Small intestine (tissue), 7 donors: ENCODE data around the gene DNER. TPM values are rescaled to one million over a fixed set of nuclear protein-coding genes. Genes with fewer than 3 reads are reported as not detected.
"Not testable (repeated sequence)": the region's sequence is repeated elsewhere in the genome, so short reads cannot be mapped to it uniquely, and the experiment has no call there.

Experiments used
- DNase-seq, 2 donors: peaks; one replicate each; pipeline versions ENCODE4 v3.0.0 to v3.0.0-alpha.2; 2013
- FAIRE-seq: peaks from 2 replicates; lab custom pipeline; 2012; peaks lifted over from hg19 to GRCh38; lab: Jason Lieb, UNC
- H3K27ac ChIP-seq, 3 donors: one replicate each; pipeline ENCODE4 v1.5.1; 2013; ENCODE audit warnings: low read length in 2 of 3, mild to moderate bottlenecking in 2 of 3, control low read depth in 1 of 3, inconsistent platforms in 1 of 3, low read depth in 1 of 3, moderate library complexity in 1 of 3
- H3K27me3 ChIP-seq, 3 donors: one replicate each; pipeline ENCODE4 v1.6.1; 2013; ENCODE audit warnings: low read length in 3 of 3, inconsistent platforms in 1 of 3; ENCODE audit not compliant: control insufficient read depth in 3 of 3, insufficient read depth in 3 of 3
- H3K36me3 ChIP-seq, 3 donors: one replicate each; pipeline ENCODE4 v1.6.1; 2013; ENCODE audit warnings: low read length in 3 of 3, inconsistent platforms in 1 of 3, low read depth in 1 of 3, mild to moderate bottlenecking in 1 of 3, moderate library complexity in 1 of 3; ENCODE audit not compliant: control insufficient read depth in 3 of 3, insufficient read depth in 2 of 3
- H3K4me1 ChIP-seq, 3 donors: one replicate each; pipeline ENCODE4 v1.6.1; 2013; ENCODE audit warnings: low read length in 2 of 3, inconsistent platforms in 1 of 3, low read depth in 1 of 3, mild to moderate bottlenecking in 1 of 3, moderate library complexity in 1 of 3; ENCODE audit not compliant: control insufficient read depth in 3 of 3, insufficient read depth in 2 of 3
- H3K4me3 ChIP-seq, 3 donors: one replicate each; pipeline ENCODE4 v1.5.1; 2013; ENCODE audit warnings: low read length in 3 of 3, control low read depth in 1 of 3, inconsistent platforms in 1 of 3, low read depth in 1 of 3, mild to moderate bottlenecking in 1 of 3, moderate library complexity in 1 of 3
- H3K9me3 ChIP-seq, 2 donors: one replicate each; pipeline ENCODE4 v1.6.1; 2013; ENCODE audit warnings: low read depth in 1 of 2, low read length in 1 of 2; ENCODE audit not compliant: control insufficient read depth in 2 of 2, insufficient read depth in 1 of 2
- WGBS, 3 donors: extraction: QIAGEN DNeasy Blood & Tissue Kit; methylation state at CpG; one replicate each; pipeline ENCODE4 v1.1.7; 2013; 5-methylcytosine and 5-hydroxymethylcytosine counted together
- polyA plus RNA-seq, 4 donors: library from polyadenylated mRNA; stranded (reverse) in 3 of 4; unstranded in 1 of 4; fragments of 200-250 nt in 3 of 4; fragments of 120-200 nt in 1 of 4; gene quantifications; one replicate each; pipeline versions ENCODE4 v1.2.1 to v1.2.3, GENCODE V29; 2013
- donor health status: healthy with polysubstance abuse.
- donor health status: control.
- donor health status: control.
- donor health status: Bipolar disorder and iron deficiency.
- donor health status: healthy.

DNER gene
- polyA plus RNA-seq, 4 donors: 0.99 to 2.4 TPM; not detected in 2

- Histone ChIP-seq H3K27ac (no peak overlapping the region), H3K27me3 (peaks cover 2 to 56% (median 28%) of the 10 kb centered on the region in 3 donors), H3K4me1 (peaks cover 0 to 7% (median 4%) of the 10 kb centered on the region in 3 donors), H3K36me3 (no peaks in the 10 kb centered on the region), H3K9me3 (peaks cover 0 to 3% of the 10 kb centered on the region in 2 donors), H3K4me3 (peak overlapping the region in 2 of 3 donors; percentile 15 to 62)
- FAIRE-seq: no peak
- DNase-seq: peak in 1 of 2 donors; percentile 1
- 2 to 5% (median 4%) methylated on average over 54 to 61 of the region's 61 CpGs for WGBS, 3 donors
Observed at GRCh38 chr2:229713371-229714079, 830 bp downstream of the DNER start.

GRCh38 chr2:229712136-229712535 is 2.2 kb downstream of the DNER start:
- no peaks in the 10 kb centered on the region for H3K36me3 ChIP-seq
- peaks cover 0 to 7% (median 4%) of the 10 kb centered on the region in 3 donors for H3K4me1 ChIP-seq
- DNase-seq (no peak), FAIRE-seq (no peak)
- WGBS, 3 donors: 73 to 85% (median 76%) methylated on average over 3 of the region's 3 CpGs
- H3K4me3 ChIP-seq: no peak overlapping the region
- H3K27ac ChIP-seq: no peak overlapping the region
- peaks cover 0 to 3% of the 10 kb centered on the region in 2 donors for H3K9me3 ChIP-seq
- peaks cover 2 to 56% (median 30%) of the 10 kb centered on the region in 3 donors for H3K27me3 ChIP-seq

DNA sequence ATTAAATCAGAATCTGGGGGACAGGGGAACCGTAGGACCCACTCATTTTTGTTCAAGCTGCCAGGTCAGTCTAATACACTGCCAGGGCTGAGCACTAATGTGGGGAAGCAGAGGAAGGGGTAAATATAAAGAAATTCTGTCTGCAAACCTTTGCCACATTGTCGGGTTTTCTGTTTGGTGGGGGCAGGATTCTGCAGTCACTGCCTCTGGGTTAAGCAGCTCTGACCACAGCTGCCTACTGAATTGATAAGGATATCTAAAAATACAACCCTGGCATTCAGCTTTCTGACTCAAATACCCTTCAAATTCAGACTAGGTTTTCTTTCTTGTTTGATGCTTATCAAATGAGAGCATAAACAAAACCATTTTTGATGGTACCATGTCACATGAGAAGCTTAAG is 6.0 kb downstream of the DNER start:
- H3K27ac ChIP-seq: no peak overlapping the region
- no peak overlapping the region for H3K4me3 ChIP-seq
- no peaks in the 10 kb centered on the region for H3K36me3 ChIP-seq
- H3K9me3 ChIP-seq: peaks cover 0 to 3% of the 10 kb centered on the region in 2 donors
- no peak for DNase-seq
- H3K4me1 ChIP-seq: no peaks in the 10 kb centered on the region
- WGBS, 3 donors: 44 to 56% (median 54%) methylated on average over 2 of the region's 2 CpGs
- peaks cover 0 to 33% (median 15%) of the 10 kb centered on the region in 3 donors for H3K27me3 ChIP-seq
- FAIRE-seq: no peak

GRCh38 chr2:229703909-229704630 is 10.3 kb downstream of the DNER start:
- H3K9me3 ChIP-seq: no peaks in the 10 kb centered on the region
- peaks cover 0 to 9% (median 5%) of the 10 kb centered on the region in 3 donors for H3K27me3 ChIP-seq
- 80 to 82% (median 80%) methylated on average over 5 of the region's 5 CpGs for WGBS, 3 donors
- FAIRE-seq (no peak), DNase-seq (no peak)
- H3K27ac ChIP-seq: no peak overlapping the region
- no peaks in the 10 kb centered on the region for H3K36me3 ChIP-seq
- no peaks in the 10 kb centered on the region for H3K4me1 ChIP-seq
- H3K4me3 ChIP-seq: no peak overlapping the region

- Histone ChIP-seq H3K36me3 (no peaks in the 10 kb centered on the region), H3K9me3 (no peaks in the 10 kb centered on the region), H3K27ac (no peak overlapping the region), H3K4me3 (no peak overlapping the region), H3K27me3 (no peaks in the 10 kb centered on the region), H3K4me1 (no peaks in the 10 kb centered on the region)
- FAIRE-seq (no peak), DNase-seq (no peak)
- WGBS, 3 donors: 65 to 82% (median 67%) methylated on average over 6 of the region's 6 CpGs
Observed at GRCh38 chr2:229701716-229702115, 12.6 kb downstream of the DNER start.

- WGBS, 3 donors: 82 to 89% (median 83%) methylated on average over 2 of the region's 2 CpGs
- no peak for FAIRE-seq
- Histone ChIP-seq H3K9me3 (no peaks in the 10 kb centered on the region), H3K27me3 (no peaks in the 10 kb centered on the region), H3K27ac (no peak overlapping the region), H3K36me3 (no peaks in the 10 kb centered on the region), H3K4me3 (no peak overlapping the region), H3K4me1 (no peaks in the 10 kb centered on the region)
- DNase-seq: no peak
Observed at GRCh38 chr2:229701062-229701461, 13.3 kb downstream of the DNER start.

GRCh38 chr2:229695961-229696360 is 18.4 kb downstream of the DNER start:
- Histone ChIP-seq H3K27me3 (no peaks in the 10 kb centered on the region), H3K4me3 (no peak overlapping the region), H3K4me1 (no peaks in the 10 kb centered on the region), H3K36me3 (no peaks in the 10 kb centered on the region), H3K27ac (no peak overlapping the region), H3K9me3 (no peaks in the 10 kb centered on the region)
- 94 to 96% (median 95%) methylated on average over 2 of the region's 2 CpGs for WGBS, 3 donors
- FAIRE-seq: no peak
- no peak for DNase-seq

GRCh38 chr2:229693845-229694244 is 20.5 kb downstream of the DNER start:
- not testable (repeated sequence) for H3K36me3 ChIP-seq, H3K27me3 ChIP-seq, H3K27ac ChIP-seq, H3K9me3 ChIP-seq, H3K4me3 ChIP-seq, FAIRE-seq, H3K4me1 ChIP-seq, DNase-seq
- 21 to 59% (median 53%) methylated on average over 1 of the region's 1 CpG for whole genome bisulfite sequencing, 3 donors
